GM12873 (cell line): ENCODE results near the gene GJC2.

Experiments
- CTCF ChIP-seq: IDR thresholded peaks from 2 replicates; pipeline ENCODE4 v1.5.1; 2012; ENCODE audit warnings: low read depth, mild to moderate bottlenecking, moderate library complexity, low read length, control low read depth; ENCODE audit not compliant: insufficient read depth; ENCODE audit errors: missing control alignments

GJC2 gene

GRCh38 chr1:228180959-228181644 lies 31.4 kb downstream of the GJC2 start:
- no peak for TF ChIP-seq CTCF

GRCh38 chr1:228181645-228182034 lies 31.9 kb downstream of the GJC2 start:
- TF ChIP-seq CTCF: no peak

- TF ChIP-seq CTCF: no peak
Measured at GRCh38 chr1:228182296-228183030, 32.7 kb downstream of the GJC2 start.

- TF ChIP-seq CTCF: no peak
Measured at GRCh38 chr1:228184152-228184551, 34.4 kb downstream of the GJC2 start.

GRCh38 chr1:228185641-228185965 lies 35.9 kb downstream of the GJC2 start:
- TF ChIP-seq CTCF: no peak

- no peak for TF ChIP-seq CTCF
Measured at GRCh38 chr1:228190182-228190581, 40.5 kb downstream of the GJC2 start.

- no peak for TF ChIP-seq CTCF
Measured at GRCh38 chr1:228190778-228191177, 41.0 kb downstream of the GJC2 start.
